ENCODE results near the gene FBXO46. TPM values are rescaled to one million over a fixed set of nuclear protein-coding genes. Genes with fewer than 3 reads are reported as not detected.

FBXO46 gene
- total RNA-seq, 2 experiments from 2014 or later: 27.5 to 32.2 TPM

- H3K79me2 ChIP-seq (ENCODE audit: insufficient read depth, low read depth, low read length): peaks cover 33% of the 10 kb centered on the region
- POLR2A ChIA-PET: interaction anchor here (0.6 to 3.4 kb wide), 12 partner anchors 9 to 318 kb away, joined by 3 to 13 read pairs (median 4); partner anchors contain the start of genes FBXO46, MEIOSIN, QPCTL and SIX5
- peak overlapping the region; percentile 81 for H3K4me2 ChIP-seq (ENCODE audit: low read length)
- intact Hi-C loops (cut with micrococcal nuclease; ENCODE audit: unreplicated experiment): no loop called here
- no peak for TF ChIP-seq CTCF (conservative IDR thresholded peaks at IDR 0.05; ENCODE audit: low read length)
- no peak for TF ChIP-seq EZH2phosphoT487 (IDR thresholded peaks at IDR 0.05; ENCODE audit: borderline replicate concordance, low read depth, low read length)
- H4K20me1 ChIP-seq (ENCODE audit: insufficient read depth, low read length): no peaks in the 10 kb centered on the region
- CTCF ChIA-PET (ENCODE audit: unreplicated experiment): interaction anchor here (0.6 kb wide), 1 partner anchor 23 kb away, joined by 3 read pairs; no protein-coding TSS in a partner anchor
- peak overlapping the region; percentile 47; the same call in 1 of the 2 replicates for H2AFZ ChIP-seq (ENCODE audit: low read length)
- BruUV-seq (replicated peaks): TSS peak; percentile 74
- peak overlapping the region; percentile 53 for H3K27ac ChIP-seq (ENCODE audit: low read depth, low read length, poor library complexity, severe bottlenecking)
- no peaks in the 10 kb centered on the region for H3K9me2 ChIP-seq (ENCODE audit: insufficient read depth, low read length)
- peak; percentile 36 for DNase-seq (ENCODE audit: low spot score)
- peak overlapping the region; percentile 87 for H3K4me3 ChIP-seq (ENCODE audit: low read depth, low read length, poor library complexity, severe bottlenecking)
- H3K4me1 ChIP-seq (ENCODE audit: insufficient read depth, low read length, poor library complexity, severe bottlenecking): peaks cover 29% of the 10 kb centered on the region
- H3K9me3 ChIP-seq (ENCODE audit: low read length): no peaks in the 10 kb centered on the region
- peaks cover 17% of the 10 kb centered on the region for H3K36me3 ChIP-seq (ENCODE audit: insufficient read depth, low read length)
These were observed 14.2 kb downstream of the FBXO46 start for GRCh38 chr19:45716359-45717130.

- no peak for DNase-seq (ENCODE audit: low spot score)
- Histone ChIP-seq H3K4me3 (ENCODE audit: low read depth, low read length, poor library complexity, severe bottlenecking) (no peak overlapping the region), H3K4me2 (ENCODE audit: low read length) (peak overlapping the region; percentile 44), H4K20me1 (ENCODE audit: insufficient read depth, low read length) (no peaks in the 10 kb centered on the region), H3K36me3 (ENCODE audit: insufficient read depth, low read length) (peaks cover 18% of the 10 kb centered on the region), H3K9me3 (ENCODE audit: low read length) (no peaks in the 10 kb centered on the region), H3K79me2 (ENCODE audit: insufficient read depth, low read depth, low read length) (peaks cover 46% of the 10 kb centered on the region), H2AFZ (ENCODE audit: low read length) (no peak overlapping the region), H3K9me2 (ENCODE audit: insufficient read depth, low read length) (no peaks in the 10 kb centered on the region), H3K27ac (ENCODE audit: low read depth, low read length, poor library complexity, severe bottlenecking) (peak overlapping the region; percentile 8), H3K4me1 (ENCODE audit: insufficient read depth, low read length, poor library complexity, severe bottlenecking) (peaks cover 42% of the 10 kb centered on the region)
- no peak for TF ChIP-seq CTCF (conservative IDR thresholded peaks at IDR 0.05; ENCODE audit: low read length)
- TF ChIP-seq EZH2phosphoT487 (IDR thresholded peaks at IDR 0.05; ENCODE audit: borderline replicate concordance, low read depth, low read length): no peak
- POLR2A ChIA-PET: interaction anchor here (0.9 kb wide), 1 partner anchor 16 kb away, joined by 4 read pairs; no protein-coding TSS in a partner anchor
- intact Hi-C loops (cut with micrococcal nuclease; ENCODE audit: unreplicated experiment): no loop called here
- no TSS peak for BruUV-seq (replicated peaks)
- CTCF ChIA-PET (ENCODE audit: unreplicated experiment): interaction anchor here (0.5 kb wide), 1 partner anchor 1010 kb away, joined by 3 read pairs; no protein-coding TSS in a partner anchor
These were observed 15.6 kb downstream of the FBXO46 start for GRCh38 chr19:45715139-45715538.

- Histone ChIP-seq H3K4me1 (ENCODE audit: insufficient read depth, low read length, poor library complexity, severe bottlenecking) (peaks cover 54% of the 10 kb centered on the region), H2AFZ (ENCODE audit: low read length) (no peak overlapping the region), H3K79me2 (ENCODE audit: insufficient read depth, low read depth, low read length) (peaks cover 49% of the 10 kb centered on the region), H3K4me2 (ENCODE audit: low read length) (no peak overlapping the region), H3K9me2 (ENCODE audit: insufficient read depth, low read length) (no peaks in the 10 kb centered on the region), H3K27ac (ENCODE audit: low read depth, low read length, poor library complexity, severe bottlenecking) (no peak overlapping the region), H3K4me3 (ENCODE audit: low read depth, low read length, poor library complexity, severe bottlenecking) (no peak overlapping the region), H3K9me3 (ENCODE audit: low read length) (no peaks in the 10 kb centered on the region), H4K20me1 (ENCODE audit: insufficient read depth, low read length) (no peaks in the 10 kb centered on the region), H3K36me3 (ENCODE audit: insufficient read depth, low read length) (peaks cover 24% of the 10 kb centered on the region)
- TF ChIP-seq EZH2phosphoT487 (IDR thresholded peaks at IDR 0.05; ENCODE audit: borderline replicate concordance, low read depth, low read length) (no peak), CTCF (conservative IDR thresholded peaks at IDR 0.05; ENCODE audit: low read length) (no peak)
- CTCF ChIA-PET (ENCODE audit: unreplicated experiment): no interaction called here
- intact Hi-C loops (cut with micrococcal nuclease; ENCODE audit: unreplicated experiment): no loop called here
- POLR2A ChIA-PET: no interaction called here
- DNase-seq (ENCODE audit: low spot score): no peak
- no TSS peak for BruUV-seq (replicated peaks)
These were observed 17.6 kb downstream of the FBXO46 start for GRCh38 chr19:45713141-45713540.
